HEK293 (cell line): ENCODE data around the gene TRAF5.

ENCODE experiments used
- CTCF ChIA-PET: fragments of 350-600 bp; formaldehyde crosslinking; extraction: SDS; loops from one replicate; lab custom pipeline; 2021; ENCODE audit warnings: antibody characterized with exemption; lab: Yijun Ruan, JAX
- POLR2A ChIA-PET: fragments of 300-600 bp; formaldehyde crosslinking; extraction: SDS; loops from one replicate; lab custom pipeline; 2020; ENCODE audit warnings: antibody characterized with exemption, inconsistent platforms; lab: Yijun Ruan, JAX
- H3K27ac ChIP-seq: fragments of 200-500 bp; sonication (Bioruptor generic); 2 replicates; pipeline ENCODE4 v1.5.1; 2014; ENCODE audit warnings: low read depth, low read length, control low read depth, inconsistent platforms; ENCODE audit errors: extremely low read depth
- H3K36me3 ChIP-seq, 2 experiments: fragments of 200-500 bp in 1 of 2; sonication (Bioruptor generic) in 1 of 2; 1 replicate in 1 of 2; 2 replicates in 1 of 2; pipeline ENCODE4 v1.5.1; 2014 to 2017; ENCODE audit warnings: inconsistent platforms in 2 of 2, low read length in 2 of 2; ENCODE audit not compliant: control insufficient read depth in 2 of 2, insufficient read depth in 1 of 2
- H3K4me1 ChIP-seq: fragments of 200-500 bp; sonication (Bioruptor generic); 2 replicates; pipeline ENCODE4 v1.5.1; 2014; ENCODE audit warnings: mild to moderate bottlenecking, low read length, inconsistent platforms; ENCODE audit not compliant: control insufficient read depth, insufficient read depth
- H3K4me3 ChIP-seq: 2 replicates; pipeline ENCODE4 v1.5.1; 2011; ENCODE audit warnings: low read depth, mild to moderate bottlenecking, control low read depth, low read length, moderate library complexity
- H3K9me3 ChIP-seq: fragments of 200-500 bp; sonication (Bioruptor generic); 2 replicates; pipeline ENCODE4 v1.5.1; 2014; ENCODE audit warnings: low read depth, low read length, inconsistent platforms; ENCODE audit not compliant: control insufficient read depth, insufficient read depth
- CTCF ChIP-seq: fragments of 450-650 bp; formaldehyde crosslinking; IDR thresholded peaks from 2 replicates; pipeline ENCODE4 v1.5.1; 2016; ENCODE audit warnings: missing biosample characterization, missing genetic modification characterization
- GLI2 ChIP-seq: fragments of 450-650 bp; formaldehyde crosslinking; IDR thresholded peaks from 2 replicates; pipeline ENCODE4; 2017; ENCODE audit warnings: missing biosample characterization, missing genetic modification characterization, low read depth, borderline replicate concordance
- GLIS1 ChIP-seq: fragments of 450-650 bp; formaldehyde crosslinking; IDR thresholded peaks from 2 replicates; pipeline ENCODE4 v1.5.1; 2016; ENCODE audit warnings: missing biosample characterization, missing genetic modification characterization
- GLIS2 ChIP-seq: fragments of 450-650 bp; formaldehyde crosslinking; IDR thresholded peaks from 2 replicates; pipeline ENCODE4 v1.5.1; 2016; ENCODE audit warnings: missing biosample characterization, missing genetic modification characterization
- KLF17 ChIP-seq: fragments of 450-650 bp; formaldehyde crosslinking; IDR thresholded peaks from 2 replicates; pipeline ENCODE4 v1.5.1; 2016; ENCODE audit warnings: missing biosample characterization, missing genetic modification characterization
- MEIS1 ChIP-seq: sonication (generic); formaldehyde crosslinking; IDR thresholded peaks from 2 replicates; pipeline ENCODE4 v1.8.1; 2022; ENCODE audit warnings: missing genetic modification reagents, mild to moderate bottlenecking, borderline replicate concordance
- MYNN ChIP-seq: fragments of 450-650 bp; formaldehyde crosslinking; IDR thresholded peaks from 2 replicates; pipeline ENCODE4 v1.5.1; 2016; ENCODE audit warnings: missing biosample characterization, missing genetic modification characterization, borderline replicate concordance
- REPIN1 ChIP-seq: fragments of 450-650 bp; formaldehyde crosslinking; IDR thresholded peaks from 2 replicates; pipeline ENCODE4 v1.5.1; 2017; ENCODE audit warnings: missing biosample characterization, missing genetic modification characterization, low read depth
- ZBTB10 ChIP-seq: fragments of 450-650 bp; formaldehyde crosslinking; IDR thresholded peaks from 2 replicates; pipeline ENCODE4 v1.5.1; 2016; ENCODE audit warnings: missing biosample characterization, missing genetic modification characterization
- ZNF10 ChIP-seq: fragments of 450-650 bp; formaldehyde crosslinking; IDR thresholded peaks from 2 replicates; pipeline ENCODE4 v1.5.1; 2017; ENCODE audit warnings: missing biosample characterization, missing genetic modification characterization
- ZNF133 ChIP-seq: fragments of 450-650 bp; formaldehyde crosslinking; IDR thresholded peaks from 2 replicates; pipeline ENCODE4 v1.5.1; 2016; ENCODE audit warnings: missing biosample characterization, missing genetic modification characterization
- ZNF140 ChIP-seq: fragments of 450-650 bp; formaldehyde crosslinking; IDR thresholded peaks from 2 replicates; pipeline ENCODE4 v1.5.1; 2016; ENCODE audit warnings: missing biosample characterization, missing genetic modification characterization
- ZNF148 ChIP-seq: fragments of 450-650 bp; formaldehyde crosslinking; IDR thresholded peaks from 2 replicates; pipeline ENCODE4 v1.5.0; 2017; ENCODE audit warnings: missing biosample characterization, missing genetic modification characterization, borderline replicate concordance
- ZNF155 ChIP-seq: fragments of 450-650 bp; formaldehyde crosslinking; IDR thresholded peaks from 2 replicates; pipeline ENCODE4 v1.5.1; 2016; ENCODE audit warnings: missing biosample characterization, missing genetic modification characterization
- ZNF211 ChIP-seq: fragments of 450-650 bp; formaldehyde crosslinking; IDR thresholded peaks from 2 replicates; pipeline ENCODE4 v1.5.1; 2016; ENCODE audit warnings: low read depth, missing biosample characterization, missing genetic modification characterization
- ZNF366 ChIP-seq: fragments of 450-650 bp; formaldehyde crosslinking; conservative IDR thresholded peaks from 2 replicates; pipeline ENCODE4 v1.5.1; 2016; ENCODE audit warnings: missing biosample characterization, missing genetic modification characterization
- ZNF416 ChIP-seq: fragments of 450-650 bp; formaldehyde crosslinking; IDR thresholded peaks from 2 replicates; pipeline ENCODE4 v1.5.1; 2016; ENCODE audit warnings: missing biosample characterization, missing genetic modification characterization
- ZNF433 ChIP-seq: fragments of 450-650 bp; formaldehyde crosslinking; IDR thresholded peaks from 2 replicates; pipeline ENCODE4 v1.5.1; 2016; ENCODE audit warnings: missing biosample characterization, missing genetic modification characterization, low read depth
- ZNF514 ChIP-seq: fragments of 450-650 bp; formaldehyde crosslinking; IDR thresholded peaks from 2 replicates; pipeline ENCODE4 v1.5.1; 2016; ENCODE audit warnings: missing biosample characterization, missing genetic modification characterization
- ZNF518A ChIP-seq: fragments of 450-650 bp; formaldehyde crosslinking; conservative IDR thresholded peaks from 2 replicates; pipeline ENCODE4 v1.5.1; 2016; ENCODE audit warnings: low read depth, missing biosample characterization, missing genetic modification characterization
- ZNF571 ChIP-seq: fragments of 450-650 bp; formaldehyde crosslinking; IDR thresholded peaks from 2 replicates; pipeline ENCODE4 v1.5.0; 2017; ENCODE audit warnings: missing biosample characterization, missing genetic modification characterization
- ZNF701 ChIP-seq: fragments of 450-650 bp; formaldehyde crosslinking; IDR thresholded peaks from 2 replicates; pipeline ENCODE4 v1.5.1; 2016; ENCODE audit warnings: missing biosample characterization, missing genetic modification characterization
- ZNF785 ChIP-seq: fragments of 450-650 bp; formaldehyde crosslinking; IDR thresholded peaks from 2 replicates; pipeline ENCODE4 v1.5.1; 2016; ENCODE audit warnings: missing biosample characterization, missing genetic modification characterization

The TRAF5 gene

GRCh38 chr1:211353562-211354212, 27.1 kb downstream of the TRAF5 start:
- POLR2A ChIA-PET, result no interaction called here
- CTCF ChIA-PET, result interaction anchor here (1.0 to 1.4 kb wide), 4 partner anchors 12 to 30 kb away, joined by 3 to 4 read pairs (median 3); no protein-coding TSS in a partner anchor
- H3K36me3 ChIP-seq, result peaks cover 0 to 25% of the 10 kb centered on the region in 2 experiments; a peak in 2 of 3 replicates
- H3K27ac ChIP-seq, result no peak overlapping the region
- no peaks in the 10 kb centered on the region for H3K9me3 ChIP-seq
- no peaks in the 10 kb centered on the region for H3K4me1 ChIP-seq
- TF ChIP-seq ZNF366 (no peak), CTCF (tag by site-specific recombination) (no peak), ZNF148 (no peak), ZNF785 (tag by site-specific recombination) (no peak), MYNN (tag by site-specific recombination) (no peak), GLIS1 (no peak), MEIS1 (no peak), ZNF571 (no peak), ZNF10 (tag by site-specific recombination) (no peak), ZNF155 (tag by site-specific recombination) (no peak)
- H3K4me3 ChIP-seq, result no peak overlapping the region

GRCh38 chr1:211355873-211356272, 29.2 kb downstream of the TRAF5 start:
- ChIA-PET POLR2A (no interaction called here), CTCF (interaction anchor here (0.8 to 1.1 kb wide), 2 partner anchors 9 to 122 kb away, joined by 3 read pairs; no protein-coding TSS in a partner anchor)
- Histone ChIP-seq H3K36me3 (peaks cover 0 to 36% of the 10 kb centered on the region in 2 experiments; a peak in 2 of 3 replicates), H3K4me1 (no peaks in the 10 kb centered on the region), H3K9me3 (no peaks in the 10 kb centered on the region), H3K4me3 (no peak overlapping the region), H3K27ac (no peak overlapping the region)
- no peak for TF ChIP-seq ZNF133 (tag by site-specific recombination)
- no peak for TF ChIP-seq ZNF433 (tag by site-specific recombination)
- TF ChIP-seq GLI2 (tag by site-specific recombination), result no peak
- TF ChIP-seq ZNF211, result no peak
- TF ChIP-seq ZNF140, result no peak
- no peak for TF ChIP-seq ZBTB10 (tag by site-specific recombination)
- no peak for TF ChIP-seq GLIS2 (tag by site-specific recombination)
- no peak for TF ChIP-seq ZNF416 (tag by site-specific recombination)
- no peak for TF ChIP-seq ZNF514
- TF ChIP-seq ZNF518A, result no peak
- TF ChIP-seq KLF17 (tag by site-specific recombination), result no peak
- TF ChIP-seq ZNF701 (tag by site-specific recombination), result no peak
- no peak for TF ChIP-seq REPIN1 (tag by site-specific recombination)
